GM12878 (cell line): Measurements from ENCODE around the gene ZER1.

ENCODE experiments used
- CBX5 ChIP-seq: sonication (generic); IDR thresholded peaks from 2 replicates; pipeline ENCODE4 v1.6.1; 2016; ENCODE audit warnings: low read depth, moderate library complexity, mild to moderate bottlenecking, inconsistent platforms
- CREM ChIP-seq: IDR thresholded peaks from 2 replicates; pipeline ENCODE4 v1.6.1; 2014; ENCODE audit warnings: antibody characterized with exemption, low read depth
- EED ChIP-seq: sonication (generic); IDR thresholded peaks from 2 replicates; pipeline ENCODE4 v1.6.1; 2016; ENCODE audit warnings: antibody characterized with exemption, low read depth
- TF ChIP-seq, protein P1 (sequence below), 3 experiments: IDR thresholded peaks in 2 of 3; conservative IDR thresholded peaks in 1 of 3; 2 replicates each; pipeline ENCODE4 v1.5.1; 2011; ENCODE audit warnings: low read depth in 3 of 3, low read length in 3 of 3, mild to moderate bottlenecking in 3 of 3, control low read depth in 2 of 3, moderate library complexity in 2 of 3, inconsistent platforms in 1 of 3, mixed read lengths in 1 of 3; ENCODE audit not compliant: control insufficient read depth in 2 of 3, insufficient read depth in 1 of 3; ENCODE audit errors: extremely low read depth in 1 of 3

DNA sequence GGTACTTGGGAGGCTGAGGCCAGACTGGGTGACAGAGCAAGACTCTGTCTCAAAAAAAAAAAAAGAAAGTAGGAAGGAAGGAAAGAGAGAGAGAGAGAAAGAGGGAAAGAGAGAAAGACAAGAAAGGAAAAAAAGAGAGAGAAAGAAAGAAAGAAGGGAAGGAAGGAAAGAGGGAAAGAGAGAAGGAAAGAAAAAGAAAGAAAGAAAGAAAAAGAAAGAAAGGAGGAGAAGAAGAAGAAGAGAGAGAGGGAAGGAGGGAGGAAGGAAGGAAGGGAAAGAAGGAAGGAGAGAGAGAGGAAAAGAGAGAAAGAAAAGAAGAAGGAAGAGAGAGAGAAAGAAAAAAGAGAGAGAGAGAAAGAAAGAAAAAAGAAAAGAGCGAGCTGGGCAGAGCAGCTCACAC is 3.1 kb upstream of the ZER1 start:
- TF ChIP-seq, protein P1, sequence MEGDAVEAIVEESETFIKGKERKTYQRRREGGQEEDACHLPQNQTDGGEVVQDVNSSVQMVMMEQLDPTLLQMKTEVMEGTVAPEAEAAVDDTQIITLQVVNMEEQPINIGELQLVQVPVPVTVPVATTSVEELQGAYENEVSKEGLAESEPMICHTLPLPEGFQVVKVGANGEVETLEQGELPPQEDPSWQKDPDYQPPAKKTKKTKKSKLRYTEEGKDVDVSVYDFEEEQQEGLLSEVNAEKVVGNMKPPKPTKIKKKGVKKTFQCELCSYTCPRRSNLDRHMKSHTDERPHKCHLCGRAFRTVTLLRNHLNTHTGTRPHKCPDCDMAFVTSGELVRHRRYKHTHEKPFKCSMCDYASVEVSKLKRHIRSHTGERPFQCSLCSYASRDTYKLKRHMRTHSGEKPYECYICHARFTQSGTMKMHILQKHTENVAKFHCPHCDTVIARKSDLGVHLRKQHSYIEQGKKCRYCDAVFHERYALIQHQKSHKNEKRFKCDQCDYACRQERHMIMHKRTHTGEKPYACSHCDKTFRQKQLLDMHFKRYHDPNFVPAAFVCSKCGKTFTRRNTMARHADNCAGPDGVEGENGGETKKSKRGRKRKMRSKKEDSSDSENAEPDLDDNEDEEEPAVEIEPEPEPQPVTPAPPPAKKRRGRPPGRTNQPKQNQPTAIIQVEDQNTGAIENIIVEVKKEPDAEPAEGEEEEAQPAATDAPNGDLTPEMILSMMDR (IDR thresholded peaks at IDR 0.05 in 2 of 3, conservative IDR thresholded peaks at IDR 0.05 in 1 of 3; ENCODE audit: control insufficient read depth in 2 of 3, extremely low read depth in 1 of 3, insufficient read depth in 1 of 3, low read depth in 3 of 3, low read length in 3 of 3): no peak
- TF ChIP-seq CREM (no peak), CBX5 (no peak), EED (no peak)
